ENCODE results near the gene GRPEL1. TPM values are rescaled to one million over a fixed set of nuclear protein-coding genes. Genes with fewer than 3 reads are reported as not detected.

Gene GRPEL1
- total and polyA plus RNA-seq, 4 donors: 9.8 to 98.1 (median 40.2) TPM

DNA sequence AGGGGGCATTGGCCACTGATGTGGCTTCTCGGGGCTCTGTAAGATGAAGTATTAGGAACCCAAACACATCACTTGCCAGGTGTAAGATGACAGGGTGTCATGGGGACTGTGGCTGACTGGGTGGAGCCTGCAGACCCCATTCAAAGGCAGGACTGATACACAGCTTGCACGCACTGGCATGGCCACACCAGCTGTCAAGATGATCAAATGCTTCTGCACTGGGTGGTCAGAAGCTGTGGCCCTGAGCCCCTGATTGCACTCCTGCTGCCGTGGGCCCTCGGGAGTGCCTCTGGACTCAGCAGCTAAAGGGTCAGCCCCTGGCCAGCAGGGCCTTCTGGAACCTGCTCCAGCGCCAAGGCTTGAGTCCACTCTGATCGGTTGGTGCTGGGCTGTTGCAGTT, 48.8 kb upstream of the GRPEL1 start:
- no peak overlapping the region for H3K4me3 ChIP-seq (ENCODE audit: low read depth in 1 of 3, low read length in 3 of 3)
- H3K4me1 ChIP-seq (ENCODE audit: control insufficient read depth in 4 of 4, insufficient read depth in 4 of 4, low read length in 3 of 4): no peaks in the 10 kb centered on the region
- TF ChIP-seq RXRA (IDR thresholded peaks at IDR 0.05): no peak
- TF ChIP-seq, protein P1, sequence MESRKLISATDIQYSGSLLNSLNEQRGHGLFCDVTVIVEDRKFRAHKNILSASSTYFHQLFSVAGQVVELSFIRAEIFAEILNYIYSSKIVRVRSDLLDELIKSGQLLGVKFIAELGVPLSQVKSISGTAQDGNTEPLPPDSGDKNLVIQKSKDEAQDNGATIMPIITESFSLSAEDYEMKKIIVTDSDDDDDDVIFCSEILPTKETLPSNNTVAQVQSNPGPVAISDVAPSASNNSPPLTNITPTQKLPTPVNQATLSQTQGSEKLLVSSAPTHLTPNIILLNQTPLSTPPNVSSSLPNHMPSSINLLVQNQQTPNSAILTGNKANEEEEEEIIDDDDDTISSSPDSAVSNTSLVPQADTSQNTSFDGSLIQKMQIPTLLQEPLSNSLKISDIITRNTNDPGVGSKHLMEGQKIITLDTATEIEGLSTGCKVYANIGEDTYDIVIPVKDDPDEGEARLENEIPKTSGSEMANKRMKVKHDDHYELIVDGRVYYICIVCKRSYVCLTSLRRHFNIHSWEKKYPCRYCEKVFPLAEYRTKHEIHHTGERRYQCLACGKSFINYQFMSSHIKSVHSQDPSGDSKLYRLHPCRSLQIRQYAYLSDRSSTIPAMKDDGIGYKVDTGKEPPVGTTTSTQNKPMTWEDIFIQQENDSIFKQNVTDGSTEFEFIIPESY (IDR thresholded peaks at IDR 0.05): no peak
- no peak for TF ChIP-seq GABPA (IDR thresholded peaks at IDR 0.05 in 1 of 2, conservative IDR thresholded peaks at IDR 0.05 in 1 of 2)
- no peak for TF ChIP-seq SP1 (IDR thresholded peaks at IDR 0.05)
- no peak for TF ChIP-seq NR2F2 (IDR thresholded peaks at IDR 0.05)
- no peak for TF ChIP-seq FOXA2 (IDR thresholded peaks at IDR 0.05)
- TF ChIP-seq, protein P2, sequence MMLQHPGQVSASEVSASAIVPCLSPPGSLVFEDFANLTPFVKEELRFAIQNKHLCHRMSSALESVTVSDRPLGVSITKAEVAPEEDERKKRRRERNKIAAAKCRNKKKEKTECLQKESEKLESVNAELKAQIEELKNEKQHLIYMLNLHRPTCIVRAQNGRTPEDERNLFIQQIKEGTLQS (IDR thresholded peaks at IDR 0.05): no peak
- TF ChIP-seq, protein P3, sequence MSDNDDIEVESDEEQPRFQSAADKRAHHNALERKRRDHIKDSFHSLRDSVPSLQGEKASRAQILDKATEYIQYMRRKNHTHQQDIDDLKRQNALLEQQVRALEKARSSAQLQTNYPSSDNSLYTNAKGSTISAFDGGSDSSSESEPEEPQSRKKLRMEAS (IDR thresholded peaks at IDR 0.05): no peak
- no peak for TF ChIP-seq JUND (IDR thresholded peaks at IDR 0.05)
- no peak for TF ChIP-seq RAD21 (IDR thresholded peaks at IDR 0.05)
- TF ChIP-seq YY1 (IDR thresholded peaks at IDR 0.05): no peak
- TF ChIP-seq, protein P4, sequence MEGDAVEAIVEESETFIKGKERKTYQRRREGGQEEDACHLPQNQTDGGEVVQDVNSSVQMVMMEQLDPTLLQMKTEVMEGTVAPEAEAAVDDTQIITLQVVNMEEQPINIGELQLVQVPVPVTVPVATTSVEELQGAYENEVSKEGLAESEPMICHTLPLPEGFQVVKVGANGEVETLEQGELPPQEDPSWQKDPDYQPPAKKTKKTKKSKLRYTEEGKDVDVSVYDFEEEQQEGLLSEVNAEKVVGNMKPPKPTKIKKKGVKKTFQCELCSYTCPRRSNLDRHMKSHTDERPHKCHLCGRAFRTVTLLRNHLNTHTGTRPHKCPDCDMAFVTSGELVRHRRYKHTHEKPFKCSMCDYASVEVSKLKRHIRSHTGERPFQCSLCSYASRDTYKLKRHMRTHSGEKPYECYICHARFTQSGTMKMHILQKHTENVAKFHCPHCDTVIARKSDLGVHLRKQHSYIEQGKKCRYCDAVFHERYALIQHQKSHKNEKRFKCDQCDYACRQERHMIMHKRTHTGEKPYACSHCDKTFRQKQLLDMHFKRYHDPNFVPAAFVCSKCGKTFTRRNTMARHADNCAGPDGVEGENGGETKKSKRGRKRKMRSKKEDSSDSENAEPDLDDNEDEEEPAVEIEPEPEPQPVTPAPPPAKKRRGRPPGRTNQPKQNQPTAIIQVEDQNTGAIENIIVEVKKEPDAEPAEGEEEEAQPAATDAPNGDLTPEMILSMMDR (IDR thresholded peaks at IDR 0.05; ENCODE audit: low read depth, low read length, missing input control): no peak
- TF ChIP-seq HNF4G (IDR thresholded peaks at IDR 0.05): no peak
- TF ChIP-seq FOXA1 (IDR thresholded peaks at IDR 0.05): no peak
- no peak for TF ChIP-seq EGR1 (IDR thresholded peaks at IDR 0.05; ENCODE audit: low read depth in 2 of 2)
- TF ChIP-seq, protein P5, sequence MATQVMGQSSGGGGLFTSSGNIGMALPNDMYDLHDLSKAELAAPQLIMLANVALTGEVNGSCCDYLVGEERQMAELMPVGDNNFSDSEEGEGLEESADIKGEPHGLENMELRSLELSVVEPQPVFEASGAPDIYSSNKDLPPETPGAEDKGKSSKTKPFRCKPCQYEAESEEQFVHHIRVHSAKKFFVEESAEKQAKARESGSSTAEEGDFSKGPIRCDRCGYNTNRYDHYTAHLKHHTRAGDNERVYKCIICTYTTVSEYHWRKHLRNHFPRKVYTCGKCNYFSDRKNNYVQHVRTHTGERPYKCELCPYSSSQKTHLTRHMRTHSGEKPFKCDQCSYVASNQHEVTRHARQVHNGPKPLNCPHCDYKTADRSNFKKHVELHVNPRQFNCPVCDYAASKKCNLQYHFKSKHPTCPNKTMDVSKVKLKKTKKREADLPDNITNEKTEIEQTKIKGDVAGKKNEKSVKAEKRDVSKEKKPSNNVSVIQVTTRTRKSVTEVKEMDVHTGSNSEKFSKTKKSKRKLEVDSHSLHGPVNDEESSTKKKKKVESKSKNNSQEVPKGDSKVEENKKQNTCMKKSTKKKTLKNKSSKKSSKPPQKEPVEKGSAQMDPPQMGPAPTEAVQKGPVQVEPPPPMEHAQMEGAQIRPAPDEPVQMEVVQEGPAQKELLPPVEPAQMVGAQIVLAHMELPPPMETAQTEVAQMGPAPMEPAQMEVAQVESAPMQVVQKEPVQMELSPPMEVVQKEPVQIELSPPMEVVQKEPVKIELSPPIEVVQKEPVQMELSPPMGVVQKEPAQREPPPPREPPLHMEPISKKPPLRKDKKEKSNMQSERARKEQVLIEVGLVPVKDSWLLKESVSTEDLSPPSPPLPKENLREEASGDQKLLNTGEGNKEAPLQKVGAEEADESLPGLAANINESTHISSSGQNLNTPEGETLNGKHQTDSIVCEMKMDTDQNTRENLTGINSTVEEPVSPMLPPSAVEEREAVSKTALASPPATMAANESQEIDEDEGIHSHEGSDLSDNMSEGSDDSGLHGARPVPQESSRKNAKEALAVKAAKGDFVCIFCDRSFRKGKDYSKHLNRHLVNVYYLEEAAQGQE (IDR thresholded peaks at IDR 0.05): no peak
- WGBS: 82% methylated on average over 6 of the region's 6 CpGs
- no peak for DNase-seq (ENCODE audit: low spot score)
- H3K9ac ChIP-seq (ENCODE audit: low read depth in 1 of 2, low read length in 2 of 2): no peak overlapping the region
- peaks cover 0 to 3% (median 0%) of the 10 kb centered on the region in 4 donors for H3K27me3 ChIP-seq (ENCODE audit: control insufficient read depth in 4 of 4, insufficient read depth in 4 of 4, low read length in 3 of 4)
- no peak overlapping the region for H3K27ac ChIP-seq (ENCODE audit: low read depth in 1 of 2, low read length in 2 of 2)
- H3K36me3 ChIP-seq (ENCODE audit: control insufficient read depth in 4 of 4, insufficient read depth in 3 of 4, low read depth in 1 of 4, low read length in 3 of 4): no peaks in the 10 kb centered on the region
- H3K9me3 ChIP-seq (ENCODE audit: control insufficient read depth in 4 of 4, low read length in 3 of 4): no peaks in the 10 kb centered on the region
